ENCODE data around the gene ABHD6. TPM values are rescaled to one million over a fixed set of nuclear protein-coding genes. Genes with fewer than 3 reads are reported as not detected.

The ABHD6 gene
- total RNA-seq, 4 donors from 2014 or later = 14.7 to 28.6 (median 18.0) TPM

GRCh38 chr3:58340594-58341244 is 103.1 kb downstream of the ABHD6 start:
- intact Hi-C loops (cut with DNase I) = no loop called here
- 88 to 92% methylated on average over 3 of the region's 3 CpGs for WGBS, 2 donors
- Histone ChIP-seq H3K27me3 (no peaks in the 10 kb centered on the region), H3K4me1 (peaks cover 62 to 63% of the 10 kb centered on the region in 2 donors), H3K36me3 (peaks cover 0 to 3% of the 10 kb centered on the region in 2 donors), H3K27ac (peak overlapping the region in 2 of 3 donors; percentile 32 to 72), H3K9me3 (no peaks in the 10 kb centered on the region), H3K4me3 (replicated peaks in 1 of 3) (no peak overlapping the region)
- TF ChIP-seq CTCF (IDR thresholded peaks at IDR 0.05) = no peak
- no peak for TF ChIP-seq POLR2A (IDR thresholded peaks at IDR 0.05)
- DNase-seq = no peak

DNA sequence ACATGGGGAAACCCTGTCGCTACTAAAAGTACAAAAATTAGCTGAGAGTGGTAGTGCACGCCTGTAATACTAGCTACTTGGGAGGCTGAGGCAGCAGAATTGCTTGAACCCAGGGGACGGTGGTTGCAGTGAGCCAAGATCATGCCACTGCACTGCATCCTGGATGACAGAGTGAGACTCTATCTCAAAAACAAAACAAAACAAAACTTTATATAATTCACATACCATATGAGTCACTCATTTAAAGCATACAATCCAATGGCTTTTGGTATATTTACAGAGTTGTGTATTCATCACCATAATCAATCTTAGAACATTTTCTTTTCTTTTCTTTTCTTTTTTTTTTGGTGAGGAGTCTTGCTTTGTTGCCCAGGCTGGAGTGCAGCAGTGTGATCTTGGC is 103.8 kb downstream of the ABHD6 start:
- WGBS, 2 donors = 88 to 94% methylated on average over 3 of the region's 3 CpGs
- H3K4me3 ChIP-seq (replicated peaks in 1 of 3) = no peak overlapping the region
- no peaks in the 10 kb centered on the region for H3K9me3 ChIP-seq
- intact Hi-C loops (cut with DNase I) = no loop called here
- peaks cover 0 to 3% of the 10 kb centered on the region in 2 donors for H3K36me3 ChIP-seq
- no peak for DNase-seq
- H3K27me3 ChIP-seq = no peaks in the 10 kb centered on the region
- peak overlapping the region in 2 of 3 donors; percentile 32 to 72 for H3K27ac ChIP-seq
- H3K4me1 ChIP-seq = peaks cover 62 to 64% of the 10 kb centered on the region in 2 donors
- no peak for TF ChIP-seq CTCF (IDR thresholded peaks at IDR 0.05)
- TF ChIP-seq POLR2A (IDR thresholded peaks at IDR 0.05) = no peak

DNA sequence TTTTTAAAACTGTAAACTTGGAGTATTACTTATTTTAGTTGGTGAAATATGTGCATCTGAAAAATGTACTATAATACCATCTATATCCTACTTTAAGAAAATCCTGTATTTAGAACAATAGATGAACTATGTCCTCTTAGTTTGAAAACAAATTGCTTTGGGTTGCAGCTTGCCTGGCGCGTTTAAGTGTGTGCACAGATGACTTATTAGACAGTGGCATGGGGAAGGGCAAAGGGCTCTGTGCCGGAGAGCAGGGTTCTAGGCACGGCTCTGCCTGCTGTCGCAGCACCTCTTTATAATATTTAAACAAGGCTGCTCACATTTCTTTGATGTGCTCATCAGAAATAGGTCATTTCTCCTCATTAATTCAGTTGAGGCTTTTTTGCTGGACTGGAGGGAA is 105.1 kb downstream of the ABHD6 start:
- no peak for DNase-seq
- no peak overlapping the region for H3K4me3 ChIP-seq (replicated peaks in 1 of 3)
- TF ChIP-seq CTCF (IDR thresholded peaks at IDR 0.05) = no peak
- no peak for TF ChIP-seq POLR2A (IDR thresholded peaks at IDR 0.05)
- intact Hi-C loops (cut with DNase I) = no loop called here
- peaks cover 58 to 62% of the 10 kb centered on the region in 2 donors for H3K4me1 ChIP-seq
- no peaks in the 10 kb centered on the region for H3K27me3 ChIP-seq
- no peaks in the 10 kb centered on the region for H3K9me3 ChIP-seq
- H3K27ac ChIP-seq = peak overlapping the region in 2 of 3 donors; percentile 1 to 53
- peaks cover 0 to 3% of the 10 kb centered on the region in 2 donors for H3K36me3 ChIP-seq
- 82 to 83% methylated on average over 5 of the region's 5 CpGs for WGBS, 2 donors

Small RNA genes within 50 kb of the gene (small RNA-seq; reads per million reads assigned to genes)
- not detected for gene AC098479.1

Other genes starting within 250 kb of the ABHD6 start
- 100 to 1,000 TPM; 164 to 258 (median 242) TPM for gene FLNB, start 229.4 kb upstream of the ABHD6 start, total RNA-seq
- 10 to 100 TPM in 3 of 4 donors, 1 to 10 TPM in 1; 5.7 to 53.3 (median 14.1) TPM for gene DNASE1L3, start 26.8 kb upstream of the ABHD6 start, total RNA-seq
- gene RPP14, start 68.5 kb downstream of the ABHD6 start, total RNA-seq = 10 to 100 TPM; 13.4 to 19.9 (median 15.7) TPM
- 10 to 100 TPM in 3 of 4 donors, 1 to 10 TPM in 1; 8.4 to 19.8 (median 18.6) TPM for gene HTD2, start 68.7 kb downstream of the ABHD6 start, total RNA-seq
- gene PXK, start 95.1 kb downstream of the ABHD6 start, total RNA-seq = 100 to 1,000 TPM in 3 of 4 donors, 10 to 100 TPM in 1; 98.6 to 139 (median 123) TPM
- gene PDHB, start 196.0 kb downstream of the ABHD6 start, total RNA-seq = 100 to 1,000 TPM in 1 of 4 donors, 10 to 100 TPM in 3; 51.5 to 139 (median 77.0) TPM